ENCODE measurements around the gene COL27A1.
A peak's percentile ranks its signal among the peaks of the same experiment; 100 is the strongest.

COL27A1 gene

DNA sequence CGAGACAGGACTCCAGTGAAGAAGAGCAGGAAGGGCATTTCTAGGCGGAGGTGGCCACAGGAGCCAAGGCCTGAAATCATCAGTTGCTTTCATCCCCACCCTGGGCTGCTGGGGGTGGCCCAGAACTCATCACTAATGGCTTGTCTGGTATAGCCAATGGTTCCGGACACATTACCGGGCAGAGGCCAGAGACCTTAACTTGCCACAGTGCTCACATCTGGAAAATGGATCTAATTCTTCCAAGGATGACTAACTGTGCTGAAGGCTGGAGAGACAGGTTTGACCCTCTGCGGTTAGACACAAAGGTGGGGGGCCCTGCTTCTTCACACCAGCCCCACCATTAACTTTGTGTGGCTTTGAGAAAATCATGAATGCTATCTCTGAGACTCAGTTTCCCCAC is 6.2 kb upstream of the COL27A1 start:
- no peak overlapping the region for H3K4me3 ChIP-seq (ENCODE audit: low read depth, low read length)
- in situ Hi-C loops (cut with HindIII; ENCODE audit: low sequenced_read_pairs), result no loop called here
- TF ChIP-seq, protein P1, sequence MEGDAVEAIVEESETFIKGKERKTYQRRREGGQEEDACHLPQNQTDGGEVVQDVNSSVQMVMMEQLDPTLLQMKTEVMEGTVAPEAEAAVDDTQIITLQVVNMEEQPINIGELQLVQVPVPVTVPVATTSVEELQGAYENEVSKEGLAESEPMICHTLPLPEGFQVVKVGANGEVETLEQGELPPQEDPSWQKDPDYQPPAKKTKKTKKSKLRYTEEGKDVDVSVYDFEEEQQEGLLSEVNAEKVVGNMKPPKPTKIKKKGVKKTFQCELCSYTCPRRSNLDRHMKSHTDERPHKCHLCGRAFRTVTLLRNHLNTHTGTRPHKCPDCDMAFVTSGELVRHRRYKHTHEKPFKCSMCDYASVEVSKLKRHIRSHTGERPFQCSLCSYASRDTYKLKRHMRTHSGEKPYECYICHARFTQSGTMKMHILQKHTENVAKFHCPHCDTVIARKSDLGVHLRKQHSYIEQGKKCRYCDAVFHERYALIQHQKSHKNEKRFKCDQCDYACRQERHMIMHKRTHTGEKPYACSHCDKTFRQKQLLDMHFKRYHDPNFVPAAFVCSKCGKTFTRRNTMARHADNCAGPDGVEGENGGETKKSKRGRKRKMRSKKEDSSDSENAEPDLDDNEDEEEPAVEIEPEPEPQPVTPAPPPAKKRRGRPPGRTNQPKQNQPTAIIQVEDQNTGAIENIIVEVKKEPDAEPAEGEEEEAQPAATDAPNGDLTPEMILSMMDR (IDR thresholded peaks at IDR 0.05; ENCODE audit: low read depth, low read length), result no peak
- no peak for DNase-seq (ENCODE audit: low read depth, low spot score)

- no peak for DNase-seq (ENCODE audit: low read depth, low spot score)
- TF ChIP-seq, protein P1 (IDR thresholded peaks at IDR 0.05; ENCODE audit: low read depth, low read length), result no peak
- in situ Hi-C loops (cut with HindIII; ENCODE audit: low sequenced_read_pairs), result no loop called here
- H3K4me3 ChIP-seq (ENCODE audit: low read depth, low read length), result no peak overlapping the region
These were observed 5.5 kb upstream of the COL27A1 start for GRCh38 chr9:114149765-114150340.

DNA sequence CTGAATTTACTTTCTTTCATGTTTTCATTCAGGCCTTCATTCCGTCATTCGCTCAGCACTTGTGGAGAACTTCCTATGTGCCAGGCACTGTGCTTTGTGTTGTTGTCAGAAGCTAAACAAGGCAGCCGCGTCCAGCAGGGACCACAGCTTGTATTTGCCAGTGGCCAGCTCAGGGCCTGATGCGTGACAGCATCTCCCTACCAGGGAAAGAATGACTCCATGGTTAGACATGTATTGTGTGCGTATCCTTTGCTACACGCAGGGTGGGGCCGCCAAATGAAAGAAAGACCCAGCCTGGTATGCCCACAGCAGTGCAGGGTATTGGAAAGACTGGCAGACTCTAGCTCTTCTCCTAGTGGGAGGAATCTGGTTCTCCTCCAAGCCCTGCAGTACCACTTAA is 4.7 kb upstream of the COL27A1 start:
- DNase-seq (ENCODE audit: low read depth, low spot score), result no peak
- in situ Hi-C loops (cut with HindIII; ENCODE audit: low sequenced_read_pairs), result no loop called here
- TF ChIP-seq, protein P1 (IDR thresholded peaks at IDR 0.05; ENCODE audit: low read depth, low read length), result no peak

GRCh38 chr9:114151426-114151956 is 3.8 kb upstream of the COL27A1 start:
- in situ Hi-C loops (cut with HindIII; ENCODE audit: low sequenced_read_pairs), result no loop called here
- no peak for DNase-seq (ENCODE audit: low read depth, low spot score)
- TF ChIP-seq, protein P1 (IDR thresholded peaks at IDR 0.05; ENCODE audit: low read depth, low read length), result no peak
- no peak overlapping the region for H3K4me3 ChIP-seq (ENCODE audit: low read depth, low read length)

More for the DNA sequence above, 4.7 kb upstream of the COL27A1 start:
- H3K4me3 ChIP-seq (ENCODE audit: low read depth, low read length), result no peak overlapping the region

GRCh38 chr9:114153761-114154599 is 1.4 kb upstream of the COL27A1 start:
- H3K4me3 ChIP-seq (ENCODE audit: low read depth, low read length), result peak overlapping the region; percentile 21
- in situ Hi-C loops (cut with HindIII; ENCODE audit: low sequenced_read_pairs), result no loop called here
- TF ChIP-seq, protein P1 (IDR thresholded peaks at IDR 0.05; ENCODE audit: low read depth, low read length), result peak; percentile 50
- DNase-seq (ENCODE audit: low read depth, low spot score), result no peak

DNA sequence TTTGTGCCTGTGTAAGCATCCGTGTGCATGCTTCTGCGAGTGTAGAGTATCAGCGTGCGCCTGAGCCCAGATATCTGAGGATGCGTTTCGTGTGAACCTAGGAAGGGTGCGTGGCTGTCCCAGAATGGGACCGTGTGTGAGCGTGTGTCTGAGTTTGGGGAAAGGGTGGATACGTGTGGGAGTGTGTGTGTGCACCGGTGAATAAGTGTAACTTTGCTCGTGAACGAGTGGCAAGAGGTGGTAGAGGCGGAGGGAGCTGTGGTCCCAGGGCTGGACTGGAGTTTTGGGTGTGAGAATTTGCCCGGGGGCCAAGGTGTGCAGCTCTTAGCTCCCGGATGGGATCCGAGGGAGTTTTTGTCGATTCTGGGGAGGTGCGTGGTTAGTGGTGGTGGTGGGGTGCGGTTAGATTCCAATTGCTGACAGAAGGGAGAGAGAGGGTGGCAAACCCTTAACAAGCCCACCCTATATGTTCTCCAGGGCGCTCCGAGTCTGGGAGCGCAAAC is 686 bp upstream of the COL27A1 start:
- TF ChIP-seq, protein P1 (IDR thresholded peaks at IDR 0.05; ENCODE audit: low read depth, low read length), result no peak
- in situ Hi-C loops (cut with HindIII; ENCODE audit: low sequenced_read_pairs), result no loop called here
- peak overlapping the region; percentile 21 for H3K4me3 ChIP-seq (ENCODE audit: low read depth, low read length)
- no peak for DNase-seq (ENCODE audit: low read depth, low spot score)

All from astrocyte of the spinal cord (primary cell).